GM21447 (cell line): Measurements from ENCODE around the gene THAP6.
"Not testable (repeated sequence)": the region's sequence is repeated elsewhere in the genome, so short reads cannot be mapped to it uniquely, and the experiment has no call there.

Source experiments
- ATAC-seq: cut with Tn5 transposase; IDR thresholded peaks from one replicate; pipeline ENCODE4 v1.9.1; 2021; ENCODE audit not compliant: unreplicated experiment

Gene THAP6

GRCh38 chr4:75514131-75514948, at the start of gene THAP6, which contains the start of gene RCHY1:
Gene THAP6 (plus strand): TSS chr4:75514473. CDS start chr4:75515453, 980 bp downstream.
Gene RCHY1 (minus strand): TSS chr4:75514403. CDS start chr4:75514286, 117 bp downstream.
- peak; percentile 93 for ATAC-seq

DNA sequence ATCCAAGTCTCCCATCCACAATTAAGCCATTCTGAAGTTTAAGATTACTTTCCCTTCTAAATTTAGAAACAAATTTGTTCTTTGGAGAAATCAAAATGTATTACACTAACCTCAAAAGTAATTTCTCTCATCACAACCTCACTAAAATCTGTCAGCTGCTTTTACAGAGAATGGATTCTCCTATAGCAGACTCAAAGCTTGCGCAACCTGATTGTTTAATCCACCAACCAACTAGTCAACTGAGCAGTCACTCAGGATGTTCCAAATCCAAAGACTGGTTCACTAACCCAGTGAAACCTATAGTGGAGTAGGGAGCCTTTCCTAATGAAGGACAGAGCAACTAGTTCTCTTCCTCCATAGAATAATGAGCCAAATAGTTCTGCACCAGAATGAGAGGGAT, 44.4 kb upstream of the THAP6 start:
- ATAC-seq, result no peak

DNA sequence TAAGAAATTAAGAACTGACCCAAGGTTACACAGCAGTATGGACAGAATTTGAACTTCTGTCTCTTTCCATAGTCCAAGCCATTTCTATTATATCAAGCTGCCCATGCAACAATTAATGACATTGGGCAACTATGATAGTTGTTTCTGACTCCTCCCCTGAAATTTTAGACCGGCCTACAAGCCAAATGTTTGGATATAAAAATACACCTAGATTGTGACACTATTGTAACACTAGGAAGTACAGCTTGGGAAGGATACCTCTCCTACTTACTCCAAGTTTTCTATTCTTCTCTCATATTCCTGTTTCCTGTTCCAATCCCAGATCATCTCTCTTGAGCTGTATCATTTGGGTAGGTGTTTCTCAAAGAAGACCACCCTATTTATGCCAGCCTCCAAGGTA, 43.5 kb upstream of the THAP6 start:
- no peak for ATAC-seq

GRCh38 chr4:75477201-75477600, 37.1 kb upstream of the THAP6 start:
- ATAC-seq, result no peak

- ATAC-seq, result no peak
These were observed 30.1 kb upstream of the THAP6 start for GRCh38 chr4:75484190-75484589.

DNA sequence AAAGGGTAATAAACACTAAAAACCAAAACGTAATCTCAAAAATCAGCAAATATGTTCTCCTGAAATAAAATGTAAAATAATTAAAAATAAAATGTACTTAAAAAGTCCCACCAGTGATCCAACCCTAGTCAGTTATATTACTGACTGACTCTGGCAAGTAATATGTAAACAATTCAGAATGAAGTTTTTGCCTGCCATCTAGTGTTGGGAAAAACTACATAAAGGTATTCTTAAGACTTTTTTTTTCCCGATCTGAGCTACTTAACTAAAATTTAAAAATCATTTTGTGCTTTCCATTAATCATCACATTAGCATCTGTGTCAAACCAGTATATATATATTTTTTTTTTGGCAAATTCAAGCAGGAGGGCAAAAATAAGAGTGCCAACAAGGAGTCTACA, 24.1 kb upstream of the THAP6 start:
- no peak for ATAC-seq

DNA sequence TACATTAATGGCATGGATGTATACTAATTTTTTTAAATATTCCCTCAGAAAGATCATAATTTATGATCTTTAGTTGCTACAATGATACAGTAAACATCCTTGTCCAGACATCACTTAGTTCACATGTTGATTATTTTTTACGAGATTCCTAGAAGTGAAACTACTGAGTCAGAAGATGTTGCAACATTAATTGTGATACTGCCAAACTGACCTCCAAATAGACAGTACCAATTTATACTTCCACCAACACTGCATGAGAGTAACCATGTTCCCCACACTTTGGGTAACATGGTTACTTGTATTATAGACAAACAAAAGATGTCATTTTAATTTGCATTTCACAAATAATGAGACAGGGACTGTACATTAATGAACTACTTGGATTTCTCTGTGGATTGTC, 19.7 kb upstream of the THAP6 start:
- no peak for ATAC-seq

- ATAC-seq, result no peak
These were observed 18.8 kb upstream of the THAP6 start for GRCh38 chr4:75495476-75495875.

- no peak for ATAC-seq
These were observed 17.9 kb upstream of the THAP6 start for GRCh38 chr4:75496406-75496805.

- no peak for ATAC-seq
These were observed 17.1 kb upstream of the THAP6 start for GRCh38 chr4:75497133-75497532.

DNA sequence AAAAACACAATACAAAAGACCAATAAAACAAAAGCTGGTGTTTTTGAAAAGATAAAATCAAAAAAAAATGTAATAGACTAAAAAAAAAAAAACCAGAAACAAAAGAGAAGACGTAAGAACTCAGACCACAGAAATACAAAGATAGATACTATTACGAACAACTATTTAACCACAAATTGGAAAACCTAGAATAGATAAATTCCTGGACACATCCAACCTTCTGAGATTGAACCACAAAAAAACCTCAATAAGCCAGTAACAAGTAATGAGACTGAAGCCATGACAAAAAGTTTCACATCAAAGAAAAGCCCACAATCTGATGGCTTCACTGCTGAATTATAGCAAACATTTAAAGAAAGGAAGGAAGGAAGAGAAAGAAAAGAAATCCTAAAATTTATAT, 16.2 kb upstream of the THAP6 start:
- ATAC-seq, result no peak

DNA sequence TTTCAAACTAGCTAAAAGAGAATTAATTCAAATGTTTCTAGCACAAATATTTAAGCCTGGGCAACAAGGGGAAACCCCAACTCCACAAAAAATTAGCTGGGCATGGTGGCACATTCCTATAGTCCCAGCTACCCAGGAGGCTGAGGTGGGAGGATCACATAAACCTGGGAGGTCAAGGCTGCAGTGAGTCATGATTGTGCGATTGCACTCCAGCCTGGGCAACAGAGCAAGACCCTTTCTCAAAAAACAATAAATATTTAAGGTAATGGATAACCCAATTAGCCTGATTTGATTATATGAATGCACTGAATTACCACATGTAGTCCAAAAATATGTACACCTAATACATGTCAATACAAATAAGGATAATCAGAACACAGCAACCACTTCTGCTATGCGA, 14.4 kb upstream of the THAP6 start:
- ATAC-seq, result no peak

DNA sequence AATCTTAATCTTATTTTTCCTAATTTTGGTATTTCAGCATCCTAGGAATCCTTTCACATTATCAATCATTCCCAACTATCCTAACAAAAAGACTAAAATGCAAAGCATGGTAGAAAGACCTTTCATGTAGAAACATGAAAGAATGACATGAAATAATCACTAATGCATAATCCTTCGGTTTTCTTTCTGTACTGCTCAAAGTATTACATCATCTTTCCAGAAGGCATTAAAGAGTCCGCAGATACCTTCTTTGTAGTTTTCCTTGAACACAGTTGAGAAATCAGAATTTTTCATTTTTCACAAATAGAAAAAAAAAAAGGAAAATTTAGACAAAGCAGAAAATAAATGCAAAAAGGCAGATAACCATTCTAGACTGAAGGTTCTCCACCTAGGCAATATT, 11.6 kb upstream of the THAP6 start:
- no peak for ATAC-seq

GRCh38 chr4:75505630-75506029, 8.6 kb upstream of the THAP6 start:
- no peak for ATAC-seq

- not testable (repeated sequence) for ATAC-seq
These were observed 4.7 kb upstream of the THAP6 start for GRCh38 chr4:75509592-75509991.

- ATAC-seq, result no peak
These were observed 2.4 kb upstream of the THAP6 start for GRCh38 chr4:75511841-75512240.

DNA sequence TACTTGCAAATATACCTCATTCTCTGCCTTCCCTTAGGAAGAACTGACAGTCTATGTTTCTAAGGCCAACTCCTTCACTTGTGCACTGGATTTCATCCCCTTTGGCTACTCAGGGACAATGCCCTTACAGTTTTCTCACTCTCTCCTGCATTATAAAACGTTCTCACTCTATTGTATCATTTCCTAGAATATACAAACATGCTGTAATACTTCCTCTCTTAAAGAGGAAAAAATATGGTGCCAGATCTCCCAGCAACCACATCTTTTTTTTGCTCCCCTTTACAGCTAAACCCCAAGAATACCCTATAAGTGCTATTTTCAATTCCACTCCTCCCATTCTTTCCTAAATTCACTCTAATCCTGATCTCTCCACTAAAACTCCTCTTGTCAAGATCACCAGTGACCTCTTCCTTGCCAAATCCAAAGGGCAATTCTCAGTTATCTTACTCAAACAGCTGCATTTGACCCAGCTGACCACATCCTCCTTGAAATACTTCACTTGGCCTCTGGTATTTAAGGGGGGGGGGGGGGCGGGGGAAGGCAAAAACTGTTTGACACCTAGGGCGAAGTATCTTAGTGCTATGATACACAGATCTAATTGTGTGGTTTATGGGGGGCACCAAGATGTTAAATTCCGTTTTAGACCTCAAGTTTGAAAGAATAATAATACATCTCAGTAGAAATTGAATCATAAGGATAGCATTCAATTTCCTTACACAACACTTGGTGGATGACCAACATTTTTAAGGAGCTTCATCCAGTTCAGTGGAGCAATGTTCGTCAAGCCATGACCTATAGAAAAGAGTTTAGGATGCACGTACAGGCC, 1.7 kb upstream of the THAP6 start:
- peak; percentile 28 for ATAC-seq

GRCh38 chr4:75513526-75514130, 645 bp upstream of the THAP6 start:
- ATAC-seq, result peak; percentile 2

GRCh38 chr4:75514949-75515612, 808 bp downstream of the THAP6 start:
- ATAC-seq, result peak; percentile 1

DNA sequence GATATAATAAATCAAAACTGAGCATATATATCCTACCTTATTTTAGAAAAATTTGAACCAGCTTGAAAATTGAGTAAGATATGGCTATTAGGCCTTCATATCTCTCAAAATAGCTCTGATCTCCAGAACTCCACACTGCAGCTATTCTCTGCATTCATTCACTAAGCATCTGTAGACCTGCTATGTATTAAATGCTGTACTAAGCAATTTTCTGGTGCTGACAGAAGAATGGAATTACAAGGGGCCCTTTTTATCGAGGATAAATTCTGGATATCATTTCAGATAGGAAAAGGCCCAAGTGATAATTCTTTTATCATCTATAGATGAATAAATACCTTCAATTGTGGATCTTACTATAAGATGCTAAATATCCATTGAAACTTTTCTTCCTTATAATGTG, 1.9 kb downstream of the THAP6 start:
- ATAC-seq, result no peak

DNA sequence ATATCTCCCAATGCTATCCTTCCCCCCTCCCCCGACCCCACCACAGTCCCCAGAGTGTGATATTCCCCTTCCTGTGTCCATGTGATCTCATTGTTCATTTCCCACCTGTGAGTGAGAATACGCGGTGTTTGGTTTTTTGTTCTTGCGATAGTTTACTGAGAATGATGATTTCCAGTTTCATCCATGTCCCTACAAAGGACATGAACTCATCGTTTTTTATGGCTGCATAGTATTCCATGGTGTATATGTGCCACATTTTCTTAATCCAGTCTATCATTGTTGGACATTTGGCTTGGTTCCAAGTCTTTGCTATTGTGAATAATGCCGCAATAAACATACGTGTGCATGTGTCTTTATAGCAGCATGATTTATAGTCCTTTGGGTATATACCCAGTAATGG, 5.2 kb downstream of the THAP6 start:
- not testable (repeated sequence) for ATAC-seq
